ENCODE results near the gene CCDC17. TPM values are rescaled to one million over a fixed set of nuclear protein-coding genes. Genes with fewer than 3 reads are reported as not detected.

CCDC17 gene
- total RNA-seq (2021; fragmentation: NEBNext Ultra II Directional; extraction: Animal tissue kit (Norgen Biotek cat#: 25700)) (1.9 and 2.0 TPM in 2 replicates), polyA plus RNA-seq (2011; rRNA removed) (0.95 and 1.2 TPM in 2 replicates), polyA minus RNA-seq (2011; rRNA and poly(A)+ RNA removed) (1.6 and 3.4 TPM in 2 replicates)
- polyA plus RNA-seq (2011; cell fraction: cytosol; rRNA removed) = 1.1 TPM
- polyA plus RNA-seq (2011; cell fraction: nucleus; rRNA removed) = 8.0 TPM
- polyA plus RNA-seq (2012, experiment 1 of 2) = 0.99 to 2.6 TPM (median 1.3 TPM) in 4 replicates
- 0.45 TPM for polyA plus RNA-seq (2012, experiment 2 of 2)
- 0.63 TPM for polyA plus RNA-seq (2013, experiment 1 of 2)
- polyA plus RNA-seq (2013, experiment 2 of 2) = 0.64 TPM
- 1.2 TPM for polyA minus RNA-seq (2011; cell fraction: cytosol; rRNA and poly(A)+ RNA removed)
- polyA minus RNA-seq (2011; cell fraction: nucleus; rRNA and poly(A)+ RNA removed) = 7.9 TPM
- long read RNA-seq, experiment 1 = 0 reads
- long read RNA-seq, experiment 2 = 0 reads

- Histone ChIP-seq H3K9ac (replicated peaks in 1 of 4; ENCODE audit: extremely low read depth in 1 of 4, low read depth in 3 of 4, low read length in 3 of 4) (no peak within 1 kb of the TSS; a peak in 1 of 7 replicates), H4K91ac (replicated peaks; ENCODE audit: insufficient read length, low read length) (no peak within 1 kb of the TSS), H3K4me2 (ENCODE audit: insufficient read depth in 1 of 2, low read depth in 2 of 2, low read length in 2 of 2) (no peak within 1 kb of the TSS), H3K4me3 (ENCODE audit: extremely low read depth in 1 of 4, insufficient read depth in 2 of 4, low read depth in 3 of 4, low read length in 4 of 4) (no peak within 1 kb of the TSS), H2BK20ac (ENCODE audit: low read length) (no peak within 1 kb of the TSS), H3K4me1 (replicated peaks in 1 of 4; ENCODE audit: control insufficient read depth in 3 of 4, insufficient read depth in 4 of 4, low read length in 3 of 4) (no peaks in the 10 kb centered on the region; a peak in 1 of 7 replicates), H3K27ac (ENCODE audit: low read depth, low read length) (0 out of 2 replicates have a peak within 1 kb of the TSS, but pooled peaks have one; percentile 34), H2BK5ac (ENCODE audit: low read depth, low read length) (no peak within 1 kb of the TSS), H4K8ac (ENCODE audit: extremely low read depth, insufficient read depth, low read length) (peak within 1 kb of the TSS; percentile 86; the same call in 1 of the 2 replicates), H3K36me3 (ENCODE audit: control insufficient read depth in 2 of 4, insufficient read depth in 4 of 4, low read length in 3 of 4) (peaks cover 4 to 28% (median 13%) of the 10 kb centered on the region in 4 experiments; a peak in 7 of 8 replicates), H4K20me1 (replicated peaks in 1 of 2; ENCODE audit: control insufficient read depth in 1 of 2, insufficient read depth in 2 of 2, low read length in 2 of 2) (peaks cover 6% of the 10 kb centered on the region in 2 experiments), H2BK120ac (replicated peaks; ENCODE audit: low read depth, low read length) (no peak within 1 kb of the TSS), H3K14ac (ENCODE audit: insufficient read length) (no peak within 1 kb of the TSS), H3K79me2 (ENCODE audit: control insufficient read depth in 1 of 2, insufficient read depth in 2 of 2, low read length in 2 of 2) (no peaks in the 10 kb centered on the region), H3K4ac (replicated peaks; ENCODE audit: insufficient read length, low read depth, low read length) (no peak within 1 kb of the TSS), H2BK15ac (ENCODE audit: low read length) (no peak within 1 kb of the TSS), H3K27me3 (replicated peaks in 1 of 4; ENCODE audit: control insufficient read depth in 3 of 4, extremely low read depth in 1 of 4, insufficient read depth in 3 of 4, low read length in 3 of 4) (no peaks in the 10 kb centered on the region), H3K56ac (replicated peaks; ENCODE audit: insufficient read length, low read depth, low read length) (no peak within 1 kb of the TSS), H2AFZ (ENCODE audit: low read length) (no peak within 1 kb of the TSS), H2AK5ac (ENCODE audit: low read depth, low read length) (no peak within 1 kb of the TSS), H3K18ac (ENCODE audit: extremely low read depth, low read length) (no peak within 1 kb of the TSS), H3K23me2 (ENCODE audit: low read depth, low read length) (no peaks in the 10 kb centered on the region), H2BK12ac (ENCODE audit: low read depth, low read length) (no peak within 1 kb of the TSS), H3K79me1 (ENCODE audit: low read depth, low read length) (no peaks in the 10 kb centered on the region), H3K9me3 (ENCODE audit: insufficient read depth in 2 of 2, low read depth in 1 of 2, low read length in 1 of 2) (no peaks in the 10 kb centered on the region), H4K5ac (ENCODE audit: insufficient read length, low read depth, low read length) (no peak within 1 kb of the TSS), H3K23ac (ENCODE audit: insufficient read length) (no peak within 1 kb of the TSS)
- TF ChIP-seq CBX5 (IDR thresholded peaks at IDR 0.05; ENCODE audit: low read depth, low read length) (no peak), POLR2AphosphoS5 (IDR thresholded peaks at IDR 0.05; ENCODE audit: low read depth, low read length) (0 out of 2 replicates have a peak, but pooled peaks have one; percentile 31)
- DNase-seq (ENCODE audit: low read depth in 1 of 2, low spot score in 2 of 2) (no peak), FAIRE-seq (no peak)
- 64% methylated on average over 4 of the region's 4 CpGs; no CpG with 5 or more reads in 1 of the 2 experiments for WGBS, 2 experiments (ENCODE audit: extremely low coverage in 1 of 2, insufficient coverage in 1 of 2, insufficient read length in 1 of 2, insufficient replicate concordance in 2 of 2, low coverage in 1 of 2, low lambda C conversion rate in 2 of 2, missing lambda C conversion rate in 1 of 2)
- CTCF ChIA-PET (ENCODE audit: partially characterized antibody) = interaction anchor here (1.4 kb wide), 1 partner anchor 10 kb away, joined by 3 read pairs; no protein-coding TSS in a partner anchor
- POLR2A ChIA-PET (ENCODE audit: partially characterized antibody) = interaction anchor here (0.5 to 6.0 kb wide), 9 partner anchors 8 to 103 kb away, joined by 3 to 47 read pairs (median 5); partner anchors contain the start of genes GPBP1L1 and NASP
Measured at GRCh38 chr1:45623972-45624371, at the start of gene CCDC17. TSS of gene CCDC17 (minus strand) at chr1:45624054. CDS start at chr1:45623909, 145 bp downstream.
